Stomach (tissue), 4 donors: Measurements from ENCODE around the gene NXPH4.

Source experiments
- CTCF ChIP-seq, 7 experiments: fragments of 450-650 bp in 4 of 7; fragments of 200-600 bp in 3 of 7; sonication (generic) in 3 of 7; IDR thresholded peaks; one replicate each; pipeline ENCODE4 v1.5.1; 2016 to 2019; ENCODE audit warnings: antibody characterized with exemption in 7 of 7, control low read depth in 2 of 7, mild to moderate bottlenecking in 1 of 7
- POLR2A ChIP-seq, 4 donors: fragments of 450-650 bp; IDR thresholded peaks; one replicate each; pipeline ENCODE4 v1.6.1; 2016; ENCODE audit warnings: antibody characterized with exemption in 4 of 4, control low read depth in 2 of 4, mild to moderate bottlenecking in 1 of 4, moderate library complexity in 1 of 4
- POLR2AphosphoS5 ChIP-seq, 3 donors: sonication (generic); formaldehyde crosslinking; IDR thresholded peaks; one replicate each; pipeline ENCODE4 v1.6.1; 2016; ENCODE audit warnings: antibody characterized with exemption in 3 of 3

GRCh38 chr12:57175428-57176138, 41.0 kb upstream of the NXPH4 start:
- TF ChIP-seq CTCF (IDR thresholded peaks at IDR 0.05) (peak in 5 of 7 experiments; percentile 47 to 72 (median 65)), POLR2A (IDR thresholded peaks at IDR 0.05) (no peak), POLR2AphosphoS5 (IDR thresholded peaks at IDR 0.05) (peak in 1 of 3 donors; percentile 22)
